HEK293 (cell line): ENCODE results near the gene GPR141.

Experiments
- CTCF ChIA-PET: fragments of 350-600 bp; formaldehyde crosslinking; extraction: SDS; loops from one replicate; lab custom pipeline; 2021; ENCODE audit warnings: antibody characterized with exemption; lab: Yijun Ruan, JAX
- POLR2A ChIA-PET: fragments of 300-600 bp; formaldehyde crosslinking; extraction: SDS; loops from one replicate; lab custom pipeline; 2020; ENCODE audit warnings: antibody characterized with exemption, inconsistent platforms; lab: Yijun Ruan, JAX
- H3K27ac ChIP-seq: fragments of 200-500 bp; sonication (Bioruptor generic); 2 replicates; pipeline ENCODE4 v1.5.1; 2014; ENCODE audit warnings: low read depth, low read length, control low read depth, inconsistent platforms; ENCODE audit errors: extremely low read depth
- H3K36me3 ChIP-seq, 2 experiments: fragments of 200-500 bp in 1 of 2; sonication (Bioruptor generic) in 1 of 2; 1 replicate in 1 of 2; 2 replicates in 1 of 2; pipeline ENCODE4 v1.5.1; 2014 to 2017; ENCODE audit warnings: inconsistent platforms in 2 of 2, low read length in 2 of 2; ENCODE audit not compliant: control insufficient read depth in 2 of 2, insufficient read depth in 1 of 2
- H3K4me1 ChIP-seq: fragments of 200-500 bp; sonication (Bioruptor generic); 2 replicates; pipeline ENCODE4 v1.5.1; 2014; ENCODE audit warnings: mild to moderate bottlenecking, low read length, inconsistent platforms; ENCODE audit not compliant: control insufficient read depth, insufficient read depth
- H3K4me3 ChIP-seq: 2 replicates; pipeline ENCODE4 v1.5.1; 2011; ENCODE audit warnings: low read depth, mild to moderate bottlenecking, control low read depth, low read length, moderate library complexity
- H3K9me3 ChIP-seq: fragments of 200-500 bp; sonication (Bioruptor generic); 2 replicates; pipeline ENCODE4 v1.5.1; 2014; ENCODE audit warnings: low read depth, low read length, inconsistent platforms; ENCODE audit not compliant: control insufficient read depth, insufficient read depth
- GLI4 ChIP-seq: fragments of 450-650 bp; formaldehyde crosslinking; IDR thresholded peaks from 2 replicates; pipeline ENCODE4 v1.5.1; 2016; ENCODE audit warnings: missing biosample characterization, missing genetic modification characterization
- HOXA7 ChIP-seq: sonication (generic); formaldehyde crosslinking; IDR thresholded peaks from 2 replicates; pipeline ENCODE4 v1.8.1; 2022; ENCODE audit warnings: missing genetic modification reagents, borderline replicate concordance
- SCRT1 ChIP-seq: fragments of 450-650 bp; formaldehyde crosslinking; IDR thresholded peaks from 2 replicates; pipeline ENCODE4 v1.5.1; 2016; ENCODE audit warnings: missing biosample characterization, missing genetic modification characterization, borderline replicate concordance
- TCF7L2 ChIP-seq: IDR thresholded peaks from 2 replicates; pipeline ENCODE4 v1.6.1; 2011; ENCODE audit warnings: low read depth, mild to moderate bottlenecking, inconsistent platforms, low read length, moderate library complexity, borderline replicate concordance
- ZBTB48 ChIP-seq: fragments of 450-650 bp; formaldehyde crosslinking; IDR thresholded peaks from 2 replicates; pipeline ENCODE4 v1.5.1; 2016; ENCODE audit warnings: missing biosample characterization, missing genetic modification characterization
- ZBTB8A ChIP-seq: fragments of 450-650 bp; formaldehyde crosslinking; IDR thresholded peaks from 2 replicates; pipeline ENCODE4 v1.5.1; 2016; ENCODE audit warnings: missing biosample characterization, missing genetic modification characterization
- ZFP3 ChIP-seq: fragments of 450-650 bp; formaldehyde crosslinking; IDR thresholded peaks from 2 replicates; pipeline ENCODE4 v1.5.1; 2016; ENCODE audit warnings: low read depth, missing biosample characterization, missing genetic modification characterization
- ZFP41 ChIP-seq: fragments of 450-650 bp; formaldehyde crosslinking; IDR thresholded peaks from 2 replicates; pipeline ENCODE4 v1.5.1; 2016; ENCODE audit warnings: missing biosample characterization, missing genetic modification characterization, borderline replicate concordance
- ZNF18 ChIP-seq: fragments of 450-650 bp; formaldehyde crosslinking; IDR thresholded peaks from 2 replicates; pipeline ENCODE4 v1.5.1; 2016; ENCODE audit warnings: missing biosample characterization, missing genetic modification characterization
- ZNF24 ChIP-seq: fragments of 450-650 bp; formaldehyde crosslinking; IDR thresholded peaks from 2 replicates; pipeline ENCODE4 v1.5.1; 2016; ENCODE audit warnings: missing biosample characterization, missing genetic modification characterization
- ZNF280C ChIP-seq: fragments of 450-650 bp; formaldehyde crosslinking; IDR thresholded peaks from 2 replicates; pipeline ENCODE4 v1.5.1; 2016; ENCODE audit warnings: missing biosample characterization, missing genetic modification characterization
- ZNF354C ChIP-seq: fragments of 450-650 bp; formaldehyde crosslinking; IDR thresholded peaks from 2 replicates; pipeline ENCODE4 v1.5.1; 2016; ENCODE audit warnings: missing biosample characterization, missing genetic modification characterization, low read depth, borderline replicate concordance
- ZNF426 ChIP-seq: fragments of 450-650 bp; formaldehyde crosslinking; IDR thresholded peaks from 2 replicates; pipeline ENCODE4 v1.5.1; 2017; ENCODE audit warnings: missing biosample characterization, missing genetic modification characterization, mild to moderate bottlenecking, inconsistent platforms, moderate library complexity
- ZNF596 ChIP-seq: fragments of 450-650 bp; IDR thresholded peaks from 2 replicates; pipeline ENCODE4 v1.5.0; 2018; ENCODE audit warnings: missing biosample characterization, mild to moderate bottlenecking, missing genetic modification characterization, moderate library complexity
- ZNF610 ChIP-seq: fragments of 450-650 bp; formaldehyde crosslinking; IDR thresholded peaks from 2 replicates; pipeline ENCODE4 v1.5.1; 2016; ENCODE audit warnings: missing biosample characterization, missing genetic modification characterization, borderline replicate concordance
- ZNF654 ChIP-seq: fragments of 450-650 bp; formaldehyde crosslinking; IDR thresholded peaks from 2 replicates; pipeline ENCODE4 v1.5.1; 2016; ENCODE audit warnings: low read depth, missing biosample characterization, missing genetic modification characterization
- TF ChIP-seq, protein P1 (sequence below): IDR thresholded peaks from 2 replicates; pipeline ENCODE4 v1.6.1; 2011; ENCODE audit warnings: mild to moderate bottlenecking, low read depth, low read length, borderline replicate concordance
- TF ChIP-seq, protein P2 (sequence below): fragments of 450-650 bp; formaldehyde crosslinking; IDR thresholded peaks from 2 replicates; pipeline ENCODE4 v1.5.1; 2017; ENCODE audit warnings: missing biosample characterization, missing genetic modification characterization
- TF ChIP-seq, protein P3 (sequence below): fragments of 450-650 bp; formaldehyde crosslinking; IDR thresholded peaks from 2 replicates; pipeline ENCODE4 v1.5.1; 2016; ENCODE audit warnings: missing biosample characterization, missing genetic modification characterization

Gene GPR141

DNA sequence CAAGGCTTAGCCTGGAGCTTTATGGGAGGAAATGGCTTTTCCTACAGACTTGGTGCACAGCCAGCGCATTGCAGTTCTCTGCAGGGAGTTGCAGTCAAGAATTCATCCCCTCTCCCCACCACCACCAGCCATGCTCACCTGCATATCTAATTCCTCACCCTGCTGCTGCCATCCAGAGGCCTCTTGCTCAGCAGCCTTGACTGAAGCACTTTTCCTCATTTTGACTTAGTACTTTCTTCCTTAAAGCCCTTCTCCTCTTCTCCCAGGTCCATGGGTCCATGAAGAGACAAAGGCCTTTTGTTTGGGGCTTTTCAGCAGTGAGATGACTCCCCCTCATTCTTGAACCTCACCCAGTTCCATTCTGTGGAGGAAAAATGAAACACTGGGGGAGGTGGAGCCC lies 39.7 kb upstream of the GPR141 start:
- Histone ChIP-seq H3K36me3 (no peaks in the 10 kb centered on the region), H3K4me3 (no peak overlapping the region), H3K4me1 (no peaks in the 10 kb centered on the region), H3K9me3 (no peaks in the 10 kb centered on the region), H3K27ac (no peak overlapping the region)
- ChIA-PET CTCF (interaction anchor here (0.5 kb wide), 1 partner anchor 112 kb away, joined by 3 read pairs; no protein-coding TSS in a partner anchor), POLR2A (no interaction called here)
- TF ChIP-seq ZNF24 (tag by site-specific recombination) = no peak
- TF ChIP-seq ZBTB48 (tag by site-specific recombination) = no peak
- TF ChIP-seq ZNF18 (tag by site-specific recombination) = no peak
- TF ChIP-seq TCF7L2 = no peak
- TF ChIP-seq, protein P1, sequence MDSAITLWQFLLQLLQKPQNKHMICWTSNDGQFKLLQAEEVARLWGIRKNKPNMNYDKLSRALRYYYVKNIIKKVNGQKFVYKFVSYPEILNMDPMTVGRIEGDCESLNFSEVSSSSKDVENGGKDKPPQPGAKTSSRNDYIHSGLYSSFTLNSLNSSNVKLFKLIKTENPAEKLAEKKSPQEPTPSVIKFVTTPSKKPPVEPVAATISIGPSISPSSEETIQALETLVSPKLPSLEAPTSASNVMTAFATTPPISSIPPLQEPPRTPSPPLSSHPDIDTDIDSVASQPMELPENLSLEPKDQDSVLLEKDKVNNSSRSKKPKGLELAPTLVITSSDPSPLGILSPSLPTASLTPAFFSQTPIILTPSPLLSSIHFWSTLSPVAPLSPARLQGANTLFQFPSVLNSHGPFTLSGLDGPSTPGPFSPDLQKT = no peak

GRCh38 chr7:37645282-37646050 lies 38.1 kb upstream of the GPR141 start:
- Histone ChIP-seq H3K36me3 (no peaks in the 10 kb centered on the region), H3K9me3 (no peaks in the 10 kb centered on the region), H3K4me1 (no peaks in the 10 kb centered on the region), H3K4me3 (no peak overlapping the region), H3K27ac (no peak overlapping the region)
- CTCF ChIA-PET = interaction anchor here (0.7 to 1.1 kb wide), 2 partner anchors 10 to 81 kb away, joined by 3 read pairs; no protein-coding TSS in a partner anchor
- no peak for TF ChIP-seq ZFP41 (tag by site-specific recombination)
- no peak for TF ChIP-seq ZNF354C (tag by site-specific recombination)
- TF ChIP-seq HOXA7 = no peak
- POLR2A ChIA-PET = no interaction called here

DNA sequence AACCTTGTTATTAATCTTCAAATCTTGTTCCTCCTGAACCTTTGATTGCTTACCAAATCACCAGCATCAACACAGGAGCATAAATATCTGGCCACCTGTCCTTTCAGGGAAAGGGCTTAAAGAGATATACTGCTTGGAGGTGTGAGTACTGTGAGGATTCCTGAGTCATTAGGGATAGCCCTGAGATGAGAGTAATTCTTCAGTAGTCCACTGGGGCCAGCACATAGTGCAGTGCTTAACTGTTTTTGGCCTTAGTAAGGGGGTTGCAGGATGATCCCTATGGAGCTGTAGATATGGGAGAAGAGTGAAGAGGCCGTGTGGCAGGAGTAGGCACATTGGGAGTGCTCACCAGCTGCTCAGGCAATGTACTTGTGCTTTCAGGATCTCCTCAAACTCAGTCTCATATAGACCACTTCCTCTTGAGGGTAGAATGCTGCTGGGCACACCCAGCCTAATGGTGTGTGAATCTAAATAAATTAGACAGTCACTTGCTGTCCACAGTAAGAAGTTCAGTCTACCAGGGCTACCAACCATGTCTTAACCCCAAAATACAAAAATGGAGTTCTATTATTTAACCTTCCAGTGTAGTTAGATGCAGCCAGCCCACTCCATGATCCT lies 26.5 kb upstream of the GPR141 start:
- POLR2A ChIA-PET = no interaction called here
- CTCF ChIA-PET = no interaction called here
- TF ChIP-seq ZNF354C (tag by site-specific recombination) (no peak), ZNF610 (tag by site-specific recombination) (no peak), SCRT1 (no peak), GLI4 (no peak), ZNF280C (tag by site-specific recombination) (no peak), ZBTB8A (tag by site-specific recombination) (no peak), ZNF426 (tag by site-specific recombination) (no peak), ZNF654 (tag by site-specific recombination) (no peak), ZNF596 (tag by site-specific recombination) (no peak), ZFP3 (tag by site-specific recombination) (no peak)
- TF ChIP-seq, protein P2, sequence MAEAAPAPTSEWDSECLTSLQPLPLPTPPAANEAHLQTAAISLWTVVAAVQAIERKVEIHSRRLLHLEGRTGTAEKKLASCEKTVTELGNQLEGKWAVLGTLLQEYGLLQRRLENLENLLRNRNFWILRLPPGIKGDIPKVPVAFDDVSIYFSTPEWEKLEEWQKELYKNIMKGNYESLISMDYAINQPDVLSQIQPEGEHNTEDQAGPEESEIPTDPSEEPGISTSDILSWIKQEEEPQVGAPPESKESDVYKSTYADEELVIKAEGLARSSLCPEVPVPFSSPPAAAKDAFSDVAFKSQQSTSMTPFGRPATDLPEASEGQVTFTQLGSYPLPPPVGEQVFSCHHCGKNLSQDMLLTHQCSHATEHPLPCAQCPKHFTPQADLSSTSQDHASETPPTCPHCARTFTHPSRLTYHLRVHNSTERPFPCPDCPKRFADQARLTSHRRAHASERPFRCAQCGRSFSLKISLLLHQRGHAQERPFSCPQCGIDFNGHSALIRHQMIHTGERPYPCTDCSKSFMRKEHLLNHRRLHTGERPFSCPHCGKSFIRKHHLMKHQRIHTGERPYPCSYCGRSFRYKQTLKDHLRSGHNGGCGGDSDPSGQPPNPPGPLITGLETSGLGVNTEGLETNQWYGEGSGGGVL (tag by site-specific recombination) = no peak
- TF ChIP-seq, protein P3, sequence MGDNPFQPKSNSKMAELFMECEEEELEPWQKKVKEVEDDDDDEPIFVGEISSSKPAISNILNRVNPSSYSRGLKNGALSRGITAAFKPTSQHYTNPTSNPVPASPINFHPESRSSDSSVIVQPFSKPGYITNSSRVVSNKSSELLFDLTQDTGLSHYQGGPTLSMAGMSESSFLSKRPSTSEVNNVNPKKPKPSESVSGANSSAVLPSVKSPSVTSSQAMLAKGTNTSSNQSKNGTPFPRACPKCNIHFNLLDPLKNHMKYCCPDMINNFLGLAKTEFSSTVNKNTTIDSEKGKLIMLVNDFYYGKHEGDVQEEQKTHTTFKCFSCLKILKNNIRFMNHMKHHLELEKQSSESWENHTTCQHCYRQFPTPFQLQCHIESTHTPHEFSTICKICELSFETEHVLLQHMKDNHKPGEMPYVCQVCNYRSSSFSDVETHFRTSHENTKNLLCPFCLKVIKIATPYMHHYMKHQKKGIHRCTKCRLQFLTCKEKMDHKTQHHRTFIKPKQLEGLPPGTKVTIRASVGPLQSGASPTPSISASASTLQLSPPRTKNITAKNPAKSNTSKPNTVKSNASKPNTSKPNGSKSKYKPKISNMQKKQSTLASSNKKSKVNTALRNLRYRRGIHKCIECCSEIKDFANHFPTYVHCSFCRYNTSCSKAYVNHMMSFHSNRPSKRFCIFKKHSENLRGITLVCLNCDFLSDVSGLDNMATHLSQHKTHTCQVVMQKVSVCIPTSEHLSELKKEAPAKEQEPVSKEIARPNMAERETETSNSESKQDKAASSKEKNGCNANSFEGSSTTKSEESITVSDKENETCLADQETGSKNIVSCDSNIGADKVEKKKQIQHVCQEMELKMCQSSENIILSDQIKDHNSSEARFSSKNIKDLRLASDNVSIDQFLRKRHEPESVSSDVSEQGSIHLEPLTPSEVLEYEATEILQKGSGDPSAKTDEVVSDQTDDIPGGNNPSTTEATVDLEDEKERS (tag by site-specific recombination) = no peak

More for the DNA sequence above, 26.5 kb upstream of the GPR141 start:
- Histone ChIP-seq H3K4me1 (peaks cover 3% of the 10 kb centered on the region; the same call in 1 of the 2 replicates), H3K9me3 (no peaks in the 10 kb centered on the region), H3K4me3 (no peak overlapping the region), H3K36me3 (no peaks in the 10 kb centered on the region), H3K27ac (no peak overlapping the region)
